C4-2B (cell line): ENCODE results near the gene NFIL3.

Source experiments
- ZFX ChIP-seq: fragments of 450-650 bp; IDR thresholded peaks from 2 replicates; pipeline ENCODE4 v1.6.1; 2017
- TF ChIP-seq, protein P1 (sequence below): fragments of 450-650 bp; conservative IDR thresholded peaks from 2 replicates; pipeline ENCODE4 v1.5.1; 2017; ENCODE audit warnings: mild to moderate bottlenecking

DNA sequence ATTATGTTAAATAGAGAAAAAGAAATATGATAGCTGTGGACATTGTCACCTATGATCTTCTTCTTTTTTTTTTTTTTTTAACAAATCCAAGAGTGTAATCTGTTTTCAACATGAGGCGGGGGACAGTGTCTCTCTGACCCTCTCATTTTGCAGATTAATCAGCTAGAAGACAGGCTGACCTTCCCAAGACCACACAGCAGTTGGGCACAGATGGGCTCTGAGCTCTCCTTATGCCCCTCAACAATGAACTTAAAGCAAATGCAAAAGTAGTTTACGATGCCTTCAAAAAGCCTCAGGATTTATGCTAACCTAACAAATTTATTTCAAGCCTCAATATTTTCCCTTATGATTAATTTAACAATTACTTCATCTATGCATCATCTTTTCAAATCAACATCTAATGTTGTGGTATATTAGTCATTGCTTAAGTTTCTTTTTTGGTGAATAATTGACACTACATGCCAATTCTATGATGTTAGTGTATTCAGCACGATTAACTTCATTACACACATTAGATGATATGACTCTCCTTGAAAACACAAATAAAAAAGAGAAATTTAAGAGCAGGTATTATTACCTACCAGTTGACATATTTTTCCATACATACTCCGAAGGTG, 7.4 kb downstream of the NFIL3 start:
- TF ChIP-seq, protein P1, sequence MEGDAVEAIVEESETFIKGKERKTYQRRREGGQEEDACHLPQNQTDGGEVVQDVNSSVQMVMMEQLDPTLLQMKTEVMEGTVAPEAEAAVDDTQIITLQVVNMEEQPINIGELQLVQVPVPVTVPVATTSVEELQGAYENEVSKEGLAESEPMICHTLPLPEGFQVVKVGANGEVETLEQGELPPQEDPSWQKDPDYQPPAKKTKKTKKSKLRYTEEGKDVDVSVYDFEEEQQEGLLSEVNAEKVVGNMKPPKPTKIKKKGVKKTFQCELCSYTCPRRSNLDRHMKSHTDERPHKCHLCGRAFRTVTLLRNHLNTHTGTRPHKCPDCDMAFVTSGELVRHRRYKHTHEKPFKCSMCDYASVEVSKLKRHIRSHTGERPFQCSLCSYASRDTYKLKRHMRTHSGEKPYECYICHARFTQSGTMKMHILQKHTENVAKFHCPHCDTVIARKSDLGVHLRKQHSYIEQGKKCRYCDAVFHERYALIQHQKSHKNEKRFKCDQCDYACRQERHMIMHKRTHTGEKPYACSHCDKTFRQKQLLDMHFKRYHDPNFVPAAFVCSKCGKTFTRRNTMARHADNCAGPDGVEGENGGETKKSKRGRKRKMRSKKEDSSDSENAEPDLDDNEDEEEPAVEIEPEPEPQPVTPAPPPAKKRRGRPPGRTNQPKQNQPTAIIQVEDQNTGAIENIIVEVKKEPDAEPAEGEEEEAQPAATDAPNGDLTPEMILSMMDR, result no peak
- TF ChIP-seq ZFX, result no peak
